Measurements from ENCODE around the gene KRI1. TPM values are rescaled to one million over a fixed set of nuclear protein-coding genes. Genes with fewer than 3 reads are reported as not detected.
A peak's percentile ranks its signal among the peaks of the same experiment; 100 is the strongest.

KRI1 gene
- total RNA-seq, 1 experiment from 2014 or later = 27.4 TPM

DNA sequence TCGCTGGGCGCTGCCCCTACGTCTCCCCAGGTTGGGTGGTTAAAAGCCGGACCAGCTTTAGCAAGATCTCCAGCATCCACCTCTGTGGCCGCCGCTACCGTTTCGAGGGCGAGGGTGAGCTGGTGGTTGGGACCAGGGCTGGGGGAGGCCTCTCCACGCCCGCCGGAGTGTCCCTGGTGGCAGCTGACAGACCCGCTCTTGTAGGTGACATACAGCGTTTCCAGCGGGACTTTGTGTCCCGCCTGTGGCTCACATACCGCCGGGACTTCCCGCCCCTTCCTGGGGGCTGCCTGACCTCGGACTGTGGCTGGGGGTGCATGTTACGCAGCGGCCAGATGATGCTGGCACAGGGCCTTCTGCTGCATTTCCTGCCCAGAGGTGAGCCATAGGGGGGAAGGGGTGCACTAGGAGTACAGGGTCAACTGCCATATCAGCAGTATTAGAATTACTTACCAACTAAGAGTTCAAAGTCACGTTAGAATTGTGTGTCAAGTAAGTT, 21.0 kb downstream of the KRI1 start:
- Mint-ChIP-seq H3K4me1 (ENCODE audit: insufficient read depth, unreplicated experiment) (peaks cover 6% of the 10 kb centered on the region), H3K36me3 (ENCODE audit: insufficient read depth, unreplicated experiment) (peaks cover 35% of the 10 kb centered on the region), H3K27me3 (ENCODE audit: insufficient read depth, unreplicated experiment) (peaks cover 10% of the 10 kb centered on the region), H3K4me3 (ENCODE audit: unreplicated experiment) (peak overlapping the region; percentile 80), H3K9me3 (ENCODE audit: unreplicated experiment) (no peaks in the 10 kb centered on the region), H3K27ac (ENCODE audit: low read depth, unreplicated experiment) (peak overlapping the region; percentile 87)
- TF ChIP-seq, protein P1, sequence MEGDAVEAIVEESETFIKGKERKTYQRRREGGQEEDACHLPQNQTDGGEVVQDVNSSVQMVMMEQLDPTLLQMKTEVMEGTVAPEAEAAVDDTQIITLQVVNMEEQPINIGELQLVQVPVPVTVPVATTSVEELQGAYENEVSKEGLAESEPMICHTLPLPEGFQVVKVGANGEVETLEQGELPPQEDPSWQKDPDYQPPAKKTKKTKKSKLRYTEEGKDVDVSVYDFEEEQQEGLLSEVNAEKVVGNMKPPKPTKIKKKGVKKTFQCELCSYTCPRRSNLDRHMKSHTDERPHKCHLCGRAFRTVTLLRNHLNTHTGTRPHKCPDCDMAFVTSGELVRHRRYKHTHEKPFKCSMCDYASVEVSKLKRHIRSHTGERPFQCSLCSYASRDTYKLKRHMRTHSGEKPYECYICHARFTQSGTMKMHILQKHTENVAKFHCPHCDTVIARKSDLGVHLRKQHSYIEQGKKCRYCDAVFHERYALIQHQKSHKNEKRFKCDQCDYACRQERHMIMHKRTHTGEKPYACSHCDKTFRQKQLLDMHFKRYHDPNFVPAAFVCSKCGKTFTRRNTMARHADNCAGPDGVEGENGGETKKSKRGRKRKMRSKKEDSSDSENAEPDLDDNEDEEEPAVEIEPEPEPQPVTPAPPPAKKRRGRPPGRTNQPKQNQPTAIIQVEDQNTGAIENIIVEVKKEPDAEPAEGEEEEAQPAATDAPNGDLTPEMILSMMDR (IDR thresholded peaks at IDR 0.05; ENCODE audit: unreplicated experiment) = no peak
- intact Hi-C loops (cut with micrococcal nuclease) = loop anchor here (5.0 kb wide), 1 partner anchor 63 kb away; no protein-coding TSS in a partner anchor
- no TSS peak for BruUV-seq (replicated peaks)
- CTCF ChIA-PET = interaction anchor here (1.0 to 1.2 kb wide), 2 partner anchors 11 to 61 kb away, joined by 3 to 4 read pairs; no protein-coding TSS in a partner anchor
- POLR2A ChIA-PET = interaction anchor here (0.7 to 1.9 kb wide), 3 partner anchors 9 to 608 kb away, joined by 3 to 11 read pairs (median 6); partner anchors contain the start of gene KRI1
- no peak for DNase-seq (ENCODE audit: unreplicated experiment)

DNA sequence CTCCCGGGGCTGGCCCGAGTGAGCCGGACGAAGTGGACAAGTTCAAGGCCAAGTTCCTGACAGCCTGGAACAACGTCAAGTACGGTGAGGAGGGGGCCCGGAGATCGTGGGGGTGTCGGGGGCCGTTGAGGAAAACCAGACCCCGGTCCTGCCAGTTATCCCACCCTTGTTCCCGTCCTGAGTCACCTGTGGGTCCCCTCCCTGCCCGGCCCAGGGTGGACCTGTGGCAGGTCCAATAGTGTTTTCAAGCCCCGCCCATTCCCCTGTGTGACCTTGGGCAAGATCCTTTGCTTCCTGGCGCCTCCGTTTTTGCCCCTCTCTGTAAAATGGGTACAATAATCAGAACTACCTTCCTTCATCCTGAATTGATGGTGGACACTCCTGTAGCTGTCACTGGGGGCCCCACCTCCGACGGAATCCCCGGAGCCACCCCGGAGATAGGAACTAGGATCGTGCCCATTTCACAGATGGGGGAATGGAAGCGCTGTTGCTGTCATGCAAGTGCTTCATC, 21.5 kb downstream of the KRI1 start:
- peaks cover 33% of the 10 kb centered on the region for H3K36me3 Mint-ChIP-seq (ENCODE audit: insufficient read depth, unreplicated experiment)
- no peaks in the 10 kb centered on the region for H3K9me3 Mint-ChIP-seq (ENCODE audit: unreplicated experiment)
- POLR2A ChIA-PET = interaction anchor here (0.7 to 1.9 kb wide), 3 partner anchors 9 to 609 kb away, joined by 3 to 11 read pairs (median 6); partner anchors contain the start of gene KRI1
- intact Hi-C loops (cut with micrococcal nuclease) = loop anchor here (5.0 kb wide), 1 partner anchor 62 kb away; no protein-coding TSS in a partner anchor
- TSS peak; percentile 48 for BruUV-seq (replicated peaks)
- CTCF ChIA-PET = no interaction called here
- TF ChIP-seq, protein P1 (IDR thresholded peaks at IDR 0.05; ENCODE audit: unreplicated experiment) = no peak
- H3K27ac Mint-ChIP-seq (ENCODE audit: low read depth, unreplicated experiment) = peak overlapping the region; percentile 87
- peaks cover 11% of the 10 kb centered on the region for H3K27me3 Mint-ChIP-seq (ENCODE audit: insufficient read depth, unreplicated experiment)
- peak overlapping the region; percentile 80 for H3K4me3 Mint-ChIP-seq (ENCODE audit: unreplicated experiment)
- peaks cover 6% of the 10 kb centered on the region for H3K4me1 Mint-ChIP-seq (ENCODE audit: insufficient read depth, unreplicated experiment)
- DNase-seq (ENCODE audit: unreplicated experiment) = peak; percentile 30

DNA sequence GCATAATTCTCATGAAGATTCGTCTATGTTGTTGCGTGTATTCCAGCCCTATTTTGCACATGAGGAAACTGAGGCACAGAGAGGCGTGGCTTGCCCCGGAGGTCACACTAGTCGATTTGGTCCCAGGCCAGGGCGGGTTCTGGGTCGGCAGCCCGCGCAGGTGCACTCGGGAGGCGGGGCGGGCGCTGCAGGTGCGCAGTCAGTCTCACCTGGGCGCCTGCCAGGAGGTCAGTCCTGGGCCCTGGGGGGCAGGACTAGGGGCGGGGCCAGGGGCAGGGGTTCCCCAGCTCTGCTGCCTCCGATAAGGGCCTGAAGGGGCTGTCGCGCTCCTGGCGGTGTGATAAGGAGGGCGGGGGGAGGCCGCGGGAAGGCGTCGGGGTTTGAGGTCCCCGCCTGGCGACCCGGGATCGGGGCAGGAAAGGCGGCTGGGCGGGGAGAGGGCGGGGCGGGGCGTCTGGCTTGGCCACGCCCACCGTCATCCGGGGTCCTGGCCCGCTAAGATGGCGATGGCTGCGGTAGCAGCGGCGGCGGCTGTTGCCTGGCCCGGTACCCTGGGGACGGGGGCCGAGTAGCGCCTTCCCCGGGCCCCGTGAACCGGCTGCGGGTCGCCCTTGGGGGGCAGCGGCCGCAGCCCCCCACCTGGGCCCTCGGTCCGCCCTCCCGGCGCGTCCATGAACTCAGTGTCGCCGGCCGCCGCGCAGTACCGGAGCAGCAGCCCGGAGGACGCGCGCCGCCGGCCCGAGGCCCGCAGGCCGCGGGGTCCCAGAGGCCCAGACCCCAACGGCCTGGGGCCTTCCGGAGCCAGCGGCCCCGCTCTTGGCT, 22.2 kb downstream of the KRI1 start, which contains the start of gene ATG4D:
TSS of gene ATG4D (plus strand) at position 485 of the 822 bp plus-strand sequence. CDS start at position 672, 187 bp downstream.
- TF ChIP-seq, protein P1 (IDR thresholded peaks at IDR 0.05; ENCODE audit: unreplicated experiment) = no peak
- peak within 1 kb of the TSS; percentile 80 for H3K4me3 Mint-ChIP-seq (ENCODE audit: unreplicated experiment)
- H3K27ac Mint-ChIP-seq (ENCODE audit: low read depth, unreplicated experiment) = peak within 1 kb of the TSS; percentile 87
- H3K36me3 Mint-ChIP-seq (ENCODE audit: insufficient read depth, unreplicated experiment) = peaks cover 27% of the 10 kb centered on the region
- H3K4me1 Mint-ChIP-seq (ENCODE audit: insufficient read depth, unreplicated experiment) = peaks cover 6% of the 10 kb centered on the region
- BruUV-seq (replicated peaks) = no TSS peak
- intact Hi-C loops (cut with micrococcal nuclease) = loop anchor here (5.0 kb wide), 1 partner anchor 61 kb away; no protein-coding TSS in a partner anchor
- peaks cover 11% of the 10 kb centered on the region for H3K27me3 Mint-ChIP-seq (ENCODE audit: insufficient read depth, unreplicated experiment)
- H3K9me3 Mint-ChIP-seq (ENCODE audit: unreplicated experiment) = no peaks in the 10 kb centered on the region
- CTCF ChIA-PET = interaction anchor here (0.5 to 1.6 kb wide), 2 partner anchors 8 to 302 kb away, joined by 3 read pairs; no protein-coding TSS in a partner anchor
- POLR2A ChIA-PET = interaction anchor here (0.6 to 1.6 kb wide), 4 partner anchors 15 to 455 kb away, joined by 3 to 6 read pairs (median 5); partner anchors contain the start of gene KRI1
- DNase-seq (ENCODE audit: unreplicated experiment) = peak; percentile 83
